Astrocyte of the cerebellum (primary cell): ENCODE results near the gene SLC6A3.
"Not testable (repeated sequence)": the region's sequence is repeated elsewhere in the genome, so short reads cannot be mapped to it uniquely, and the experiment has no call there.

Experiments used
- DNase-seq: peaks from one replicate; pipeline ENCODE4 v3.0.0-alpha.2; 2011; ENCODE audit warnings: low read depth
- H3K4me3 ChIP-seq: 2 replicates; pipeline ENCODE4 v1.5.1; 2011; ENCODE audit warnings: mild to moderate bottlenecking, low read depth, low read length, moderate library complexity
- CTCF ChIP-seq: IDR thresholded peaks from 2 replicates; pipeline ENCODE4 v1.5.1; 2012; ENCODE audit warnings: low read length, low read depth, moderate library complexity, mild to moderate bottlenecking; ENCODE audit errors: missing control alignments
- in situ Hi-C: cut with HindIII; loops from 2 replicates; pipeline ENCODE4 v1.10.0; 2017; ENCODE audit warnings: low sequenced_read_pairs

Gene SLC6A3

GRCh38 chr5:1428107-1428506 lies 17.1 kb downstream of the SLC6A3 start:
- DNase-seq, result no peak
- in situ Hi-C loops, result no loop called here

GRCh38 chr5:1424716-1425115 lies 20.5 kb downstream of the SLC6A3 start:
- in situ Hi-C loops, result no loop called here
- TF ChIP-seq CTCF, result no peak
- no peak for DNase-seq
- H3K4me3 ChIP-seq, result no peak overlapping the region

More at GRCh38 chr5:1428107-1428506, 17.1 kb downstream of the SLC6A3 start:
- TF ChIP-seq CTCF, result no peak
- H3K4me3 ChIP-seq, result no peak overlapping the region

GRCh38 chr5:1423901-1424603 lies 21.2 kb downstream of the SLC6A3 start:
- TF ChIP-seq CTCF, result no peak
- DNase-seq, result no peak
- H3K4me3 ChIP-seq, result no peak overlapping the region
- in situ Hi-C loops, result no loop called here

GRCh38 chr5:1422522-1422921 lies 22.7 kb downstream of the SLC6A3 start:
- DNase-seq, H3K4me3 ChIP-seq, in situ Hi-C loops: not testable (repeated sequence)

GRCh38 chr5:1421521-1422341 lies 23.5 kb downstream of the SLC6A3 start:
- in situ Hi-C loops, result no loop called here
- TF ChIP-seq CTCF, result no peak
- no peak overlapping the region for H3K4me3 ChIP-seq
- no peak for DNase-seq

GRCh38 chr5:1420211-1421195 lies 24.7 kb downstream of the SLC6A3 start:
- TF ChIP-seq CTCF, result no peak
- no peak for DNase-seq
- in situ Hi-C loops, result no loop called here
- no peak overlapping the region for H3K4me3 ChIP-seq
